Activated CD4-positive, alpha-beta T cell treated with anti-CD3 and anti-CD28 coated beads for 48 hours (primary cell): ENCODE results near the gene PCNA.
A peak's percentile ranks its signal among the peaks of the same experiment; 100 is the strongest.

ENCODE experiments used
- DNase-seq: peaks from one replicate; pipeline ENCODE4 v3.0.0-alpha.2; 2020

Gene PCNA

DNA sequence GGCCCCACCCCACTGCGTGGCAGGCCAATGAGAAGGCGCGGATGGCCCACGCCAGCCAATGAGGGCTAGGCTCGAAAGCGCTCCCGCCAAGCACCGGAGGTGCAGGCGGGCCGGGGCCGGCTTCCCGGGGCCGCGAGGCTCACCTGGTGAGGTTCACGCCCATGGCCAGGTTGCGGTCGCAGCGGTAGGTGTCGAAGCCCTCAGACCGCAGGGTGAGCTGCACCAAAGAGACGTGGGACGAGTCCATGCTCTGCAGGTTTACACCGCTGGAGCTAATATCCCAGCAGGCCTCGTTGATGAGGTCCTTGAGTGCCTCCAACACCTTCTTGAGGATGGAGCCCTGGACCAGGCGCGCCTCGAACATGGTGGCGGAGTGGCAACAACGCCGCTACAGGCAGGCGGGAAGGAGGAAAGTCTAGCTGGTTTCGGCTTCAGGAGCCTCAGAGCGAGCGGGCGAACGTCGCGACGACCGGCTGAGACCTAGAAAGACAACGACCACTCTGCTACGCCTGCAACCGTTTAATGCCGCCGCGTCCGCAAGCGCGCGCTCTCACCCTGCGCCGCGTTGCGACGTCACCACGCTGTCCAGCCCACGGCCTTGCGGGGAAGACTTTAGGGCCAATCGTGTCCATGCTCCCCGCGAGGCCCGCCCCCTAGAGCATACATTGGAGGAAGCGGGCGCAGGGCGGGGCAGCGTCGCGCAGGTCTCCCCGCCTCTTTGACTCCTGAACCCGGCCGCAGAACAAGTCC is at the start of gene PCNA:
Gene PCNA (minus strand): TSS at position 524 of the 750 bp plus-strand sequence. CDS start 160 bp downstream, at position 364.
- peak; percentile 99 for DNase-seq

DNA sequence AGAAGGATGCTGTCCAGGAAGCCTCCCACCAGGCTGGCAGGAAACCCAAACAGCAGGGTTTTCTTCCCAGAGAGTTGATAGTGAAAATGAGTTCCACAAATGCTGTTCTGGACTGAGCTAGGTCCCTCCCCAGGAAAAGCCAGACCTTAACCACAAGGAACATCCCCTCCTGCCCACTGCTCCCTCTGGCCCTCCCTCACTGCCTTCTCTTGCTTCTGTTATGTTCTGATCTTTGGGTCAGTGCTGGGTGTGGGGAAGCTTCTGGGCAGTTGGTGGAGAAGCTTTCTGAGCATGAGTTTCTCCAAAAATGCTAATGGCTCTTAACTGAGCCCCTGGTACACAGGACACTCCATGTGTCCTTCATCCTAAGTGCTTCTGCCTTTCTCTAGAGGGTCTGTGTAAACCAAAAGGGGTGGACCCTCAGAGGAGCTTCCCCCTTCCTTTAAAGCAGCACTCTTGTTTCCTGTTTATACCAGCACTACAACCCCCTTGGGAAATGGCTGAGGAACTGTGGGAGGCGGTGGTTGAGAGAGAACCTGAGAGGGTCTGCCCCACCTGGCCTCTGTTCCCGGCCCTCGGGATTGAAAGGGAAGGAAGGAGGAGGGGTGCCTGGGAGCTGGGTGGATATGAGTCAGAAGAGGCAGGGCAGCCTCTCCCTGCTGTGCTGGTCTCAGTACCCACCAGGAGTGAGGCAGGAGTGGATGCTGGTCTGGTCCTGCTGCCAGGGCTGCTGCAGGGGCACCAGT is 49.1 kb upstream of the PCNA start:
- DNase-seq = no peak

DNA sequence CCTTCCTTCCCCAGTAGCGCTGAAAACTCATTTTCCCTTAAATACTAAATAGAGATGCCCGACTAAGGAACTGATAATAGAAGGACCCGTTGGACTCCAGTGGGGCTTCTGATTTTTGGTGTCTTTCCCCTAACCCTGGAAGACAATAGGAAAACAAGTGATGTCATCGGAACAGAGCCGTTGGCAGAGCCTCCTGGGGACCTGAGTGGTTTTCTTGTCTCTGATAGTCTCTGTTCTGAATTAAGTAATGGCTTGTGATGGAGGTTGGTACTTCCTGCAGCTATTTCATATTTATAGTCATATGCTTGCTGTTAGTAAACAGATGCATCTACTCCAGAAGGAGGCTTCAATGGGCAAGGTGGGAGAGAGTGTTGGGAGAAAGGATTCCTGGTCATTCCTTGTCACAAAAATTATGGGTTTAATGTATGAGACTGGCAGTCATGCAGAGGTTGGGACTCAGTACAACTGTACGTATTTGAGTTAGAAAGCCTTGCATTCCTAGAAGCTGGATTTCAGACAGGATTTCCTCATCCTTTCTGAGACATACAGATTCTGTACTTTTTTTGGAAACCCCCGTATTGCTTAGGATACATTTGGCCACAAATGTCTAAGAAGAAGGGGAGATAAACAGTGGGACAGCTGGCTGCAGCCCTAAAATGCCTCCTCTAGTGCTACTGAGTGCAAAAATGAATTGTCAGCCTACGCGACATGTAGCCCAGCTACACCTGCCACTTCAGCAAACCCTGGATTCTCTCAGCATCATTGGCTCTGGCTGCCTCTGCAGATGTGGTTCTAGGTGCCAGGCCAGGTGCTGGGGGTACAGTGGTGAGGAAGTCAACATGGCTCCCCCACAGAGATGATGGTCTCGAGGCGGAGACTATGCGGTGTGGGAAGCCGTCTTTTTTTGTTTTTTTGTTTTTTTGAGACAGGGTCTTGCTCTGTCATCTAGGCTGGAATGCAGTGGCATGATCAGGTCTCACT is 45.2 kb upstream of the PCNA start:
- no peak for DNase-seq

DNA sequence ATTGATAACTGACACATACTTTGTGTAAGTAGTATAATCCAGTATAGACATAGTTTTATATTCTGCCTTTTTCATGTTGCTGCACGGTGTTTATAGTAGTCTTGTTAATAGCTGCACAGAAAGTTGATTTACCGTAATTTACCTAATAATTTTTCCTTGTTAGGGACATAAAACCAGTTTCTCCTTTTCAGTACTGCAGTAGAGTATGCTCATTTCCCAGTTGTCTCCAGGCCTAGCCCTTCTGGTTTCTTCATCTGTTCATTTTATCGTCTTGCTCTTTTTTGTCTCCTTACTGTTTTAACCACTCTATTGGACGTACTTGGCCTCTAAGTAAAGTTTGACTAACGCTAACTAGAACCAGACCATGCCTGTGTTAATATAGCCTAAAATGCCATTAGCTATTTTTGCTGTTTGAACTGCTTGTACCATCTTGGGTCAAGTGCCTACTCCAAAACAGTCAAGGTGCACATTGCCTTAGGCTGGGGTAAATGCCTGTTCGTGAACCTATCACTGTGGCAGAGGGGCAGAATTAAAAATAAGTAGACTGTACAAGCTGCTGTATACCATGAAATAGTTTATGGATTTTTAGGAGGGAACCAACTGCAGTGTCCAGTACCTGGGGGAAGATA is 41.9 kb upstream of the PCNA start:
- no peak for DNase-seq

DNA sequence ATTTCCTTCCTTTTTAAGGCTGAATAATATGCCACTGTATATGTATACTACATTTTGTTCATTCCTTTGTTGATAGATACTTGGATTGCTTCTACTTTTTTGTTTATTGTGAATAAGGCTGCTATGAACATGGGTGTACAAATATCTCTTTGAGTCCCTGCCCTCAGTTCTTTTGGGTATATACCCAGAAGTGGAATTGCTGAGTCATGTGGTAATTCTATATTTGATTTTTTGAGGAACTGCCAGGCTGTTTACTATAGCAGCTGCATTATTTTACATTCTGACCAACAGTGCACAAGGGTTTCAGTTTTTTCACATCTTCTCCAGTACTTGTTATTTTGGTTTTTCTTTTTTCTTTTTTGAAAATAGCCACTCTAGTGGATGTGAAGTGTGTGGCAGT is 41.1 kb upstream of the PCNA start:
- no peak for DNase-seq

DNA sequence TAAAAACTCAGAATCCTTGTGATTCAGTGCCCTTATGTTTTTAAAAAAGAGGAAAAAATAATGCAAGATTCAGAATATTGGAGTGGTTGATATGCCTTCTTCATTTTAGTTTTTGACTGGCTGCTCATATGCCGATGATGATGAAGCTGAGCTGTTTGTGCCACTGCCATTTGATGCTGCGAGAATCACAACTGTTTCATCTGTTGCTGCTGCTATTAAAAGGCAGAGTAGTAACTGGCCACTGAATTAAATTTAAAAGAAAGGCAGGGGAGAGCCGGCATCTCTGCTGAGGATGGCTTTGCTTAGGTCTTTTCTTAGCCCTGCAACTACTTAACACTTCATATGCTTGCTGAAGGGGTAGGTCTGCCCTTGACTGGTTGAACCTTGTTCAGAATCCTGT is 40.2 kb upstream of the PCNA start:
- DNase-seq = no peak

DNA sequence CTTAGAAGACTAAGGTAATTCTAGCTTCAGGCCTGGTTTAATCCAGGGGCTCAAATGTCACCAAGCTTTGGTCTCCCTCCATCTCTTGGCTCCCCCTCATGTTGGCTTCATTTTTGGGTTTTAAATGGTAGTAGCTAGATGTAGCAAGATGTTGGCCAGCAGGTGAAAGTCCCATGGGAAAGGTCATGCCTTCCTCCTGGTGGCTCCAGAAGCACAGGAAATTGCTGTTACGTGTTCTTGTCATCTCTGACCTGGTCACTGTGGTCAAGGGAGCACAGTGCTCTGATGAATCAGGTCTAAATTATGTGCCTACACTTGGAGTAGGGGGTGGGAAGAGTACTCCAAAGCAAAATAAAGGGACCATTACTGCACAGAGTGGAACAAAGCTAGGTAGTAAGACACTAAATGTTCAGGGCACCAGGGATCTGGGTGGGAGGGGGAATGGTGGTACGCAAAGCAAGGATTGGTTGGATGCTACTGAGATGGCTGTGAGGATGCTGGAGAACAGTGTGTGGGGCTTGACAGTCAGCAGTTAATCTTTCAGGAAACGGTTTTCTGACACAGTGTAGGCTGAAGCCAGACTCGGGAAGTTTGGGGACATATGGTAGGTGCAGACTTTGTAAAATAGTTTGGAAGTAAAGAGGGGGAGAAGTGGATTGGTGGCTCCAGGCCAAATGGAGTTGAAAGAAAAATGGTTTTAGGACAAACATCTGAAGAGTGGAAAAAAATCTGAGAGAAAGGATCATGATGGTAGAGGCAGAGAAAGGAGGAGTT is 37.1 kb upstream of the PCNA start:
- no peak for DNase-seq

DNA sequence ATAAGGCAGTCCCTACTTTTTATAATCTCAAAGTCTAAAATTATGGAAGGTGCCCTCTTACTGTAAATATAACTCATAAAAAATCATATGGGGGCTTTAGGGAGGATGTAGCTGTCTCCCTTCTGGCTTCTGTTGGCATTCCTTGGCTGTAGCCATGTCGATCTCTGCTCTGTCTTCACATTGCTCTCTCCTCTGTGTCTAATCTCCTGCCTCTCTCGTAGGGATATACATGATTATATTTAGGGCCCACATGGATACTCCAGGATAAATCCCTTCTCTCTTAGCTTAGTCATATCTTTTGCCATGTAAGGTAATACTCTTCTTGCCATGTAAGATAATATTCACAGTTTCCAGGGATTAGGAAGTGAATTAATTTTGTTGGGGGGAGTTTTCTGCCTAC is 35.6 kb upstream of the PCNA start:
- DNase-seq = no peak

DNA sequence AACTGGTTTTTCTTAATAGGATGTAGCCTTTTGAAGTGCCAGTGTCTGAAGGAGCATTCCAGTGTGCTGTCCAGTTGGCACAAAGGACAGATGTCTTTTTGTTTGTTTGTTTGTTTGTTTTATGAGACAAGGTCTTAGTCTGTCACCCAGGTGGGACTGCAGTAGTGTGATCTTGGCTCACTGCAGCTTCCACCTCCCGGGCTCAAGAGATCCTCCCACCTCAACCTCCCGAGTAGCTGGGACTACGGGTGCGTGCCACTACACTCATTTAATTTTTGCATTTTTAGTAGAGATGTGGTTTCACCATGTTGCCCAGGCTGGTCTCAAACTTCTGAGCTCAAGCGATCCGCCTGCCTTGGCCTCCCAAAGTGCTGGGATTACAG is 34.8 kb upstream of the PCNA start:
- no peak for DNase-seq

DNA sequence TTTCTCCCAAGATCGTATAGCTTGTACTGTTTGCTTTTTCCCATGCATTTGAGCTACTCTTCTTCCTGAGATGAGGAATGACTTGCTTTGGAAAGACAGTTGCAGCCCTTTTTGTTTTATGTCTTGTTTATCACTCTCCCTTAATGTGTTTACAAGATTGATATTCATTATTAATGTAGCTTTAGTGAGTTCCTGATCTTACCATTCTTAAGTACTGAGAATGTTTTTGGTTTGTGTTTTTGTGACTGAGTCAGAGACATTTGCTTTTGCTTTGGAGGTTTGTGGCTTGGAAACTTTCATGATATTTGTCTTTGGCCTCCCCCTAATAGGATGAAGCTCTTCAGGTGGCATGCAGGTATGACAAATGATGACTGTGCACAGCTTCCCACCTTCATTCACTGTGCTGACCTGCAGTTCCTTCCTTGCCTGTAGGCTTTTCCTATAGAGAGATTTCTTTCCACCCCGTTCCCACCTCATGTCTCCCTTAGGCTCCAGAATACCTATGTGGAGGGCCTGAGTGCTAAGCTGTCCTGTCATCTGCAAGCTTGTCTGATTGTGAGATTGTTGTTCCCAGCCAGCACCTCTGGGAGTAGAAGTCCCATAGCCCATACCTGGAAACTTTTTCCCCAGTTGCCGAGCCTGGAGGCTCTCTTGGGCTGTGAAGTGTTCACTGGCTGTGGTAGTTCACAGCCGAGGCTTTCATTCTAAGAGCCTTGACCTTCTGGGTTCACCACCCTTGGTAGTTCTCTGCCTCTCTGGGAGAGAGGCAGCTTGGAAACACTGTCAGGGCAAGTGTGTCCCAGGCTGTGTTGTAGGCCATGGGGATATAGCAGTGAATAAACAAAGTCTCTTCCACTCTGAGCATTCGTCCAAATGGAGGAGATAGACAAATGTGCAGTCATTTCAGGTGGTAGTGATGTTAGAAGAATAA is 34.1 kb upstream of the PCNA start:
- peak; percentile 10 for DNase-seq

DNA sequence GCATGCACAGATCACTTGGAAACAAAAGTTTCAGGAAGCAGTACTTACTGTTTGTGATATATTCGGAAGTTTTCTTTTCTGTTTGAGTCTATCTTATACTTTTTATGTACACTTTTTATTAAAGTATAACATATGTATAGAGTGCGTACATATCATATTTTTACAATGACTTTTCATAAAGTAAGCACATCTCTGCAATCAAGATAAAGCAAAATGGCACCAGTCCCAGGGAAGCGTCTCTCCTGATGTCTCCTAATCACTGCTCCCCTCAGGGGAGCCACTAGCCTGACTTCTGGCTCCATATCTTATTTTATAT is 33.4 kb upstream of the PCNA start:
- no peak for DNase-seq

DNA sequence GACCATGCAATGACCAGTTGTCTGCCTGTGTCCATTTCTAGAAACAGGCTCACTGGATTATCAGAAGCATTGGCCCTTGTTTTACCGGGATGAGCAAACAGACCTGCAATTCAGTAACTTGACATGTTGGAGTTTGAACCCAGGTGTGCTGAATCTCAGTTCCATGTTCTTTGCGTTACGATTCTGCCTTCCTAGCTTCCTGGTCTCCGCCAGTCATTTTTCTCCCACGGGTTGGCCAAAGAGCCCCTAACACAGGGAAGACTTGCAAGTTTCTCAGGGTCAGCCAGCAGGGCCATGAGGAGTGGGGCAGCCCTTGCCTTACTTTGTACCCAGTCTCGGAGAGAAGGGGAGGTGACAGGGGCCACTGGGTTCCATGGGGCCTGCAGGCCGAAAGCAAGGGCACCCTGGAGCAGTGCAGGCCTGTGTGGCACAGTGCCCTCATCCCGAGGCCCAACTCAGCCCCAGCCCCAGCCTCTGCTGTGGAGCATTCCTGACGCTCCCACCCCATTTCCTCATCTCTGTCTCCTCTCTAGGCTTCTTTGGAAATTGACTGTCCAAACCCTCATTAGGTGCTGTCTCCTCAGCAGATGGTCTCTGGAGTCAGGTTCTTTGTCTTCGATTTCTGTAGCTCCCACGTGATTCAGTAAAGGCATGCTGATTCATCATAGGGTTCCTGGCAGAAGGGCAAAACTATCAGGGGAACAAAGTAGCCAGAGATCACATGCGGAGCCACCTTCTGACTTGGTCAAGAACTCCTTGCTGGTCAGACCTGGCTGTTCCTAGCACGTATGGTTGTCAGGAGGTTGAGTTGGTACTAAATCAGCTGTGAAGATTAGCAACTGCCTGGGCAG is 30.7 kb upstream of the PCNA start:
- DNase-seq = no peak

DNA sequence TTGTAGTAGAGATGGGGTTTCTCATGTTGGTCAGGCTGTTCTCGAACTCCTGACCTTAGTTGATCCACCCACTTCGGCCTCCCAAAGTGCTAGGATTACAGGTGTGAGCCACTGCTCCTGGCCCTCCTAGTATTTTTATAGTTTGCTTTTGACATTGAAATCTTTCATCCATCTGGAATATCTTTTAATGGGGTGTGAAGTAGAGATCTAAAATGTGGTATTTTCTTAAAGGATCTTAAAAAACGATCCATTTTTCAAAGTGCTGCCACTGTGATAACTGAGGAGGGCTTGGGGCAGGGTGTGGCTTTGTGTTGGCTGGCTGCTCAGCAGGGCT is 30.1 kb upstream of the PCNA start:
- no peak for DNase-seq

DNA sequence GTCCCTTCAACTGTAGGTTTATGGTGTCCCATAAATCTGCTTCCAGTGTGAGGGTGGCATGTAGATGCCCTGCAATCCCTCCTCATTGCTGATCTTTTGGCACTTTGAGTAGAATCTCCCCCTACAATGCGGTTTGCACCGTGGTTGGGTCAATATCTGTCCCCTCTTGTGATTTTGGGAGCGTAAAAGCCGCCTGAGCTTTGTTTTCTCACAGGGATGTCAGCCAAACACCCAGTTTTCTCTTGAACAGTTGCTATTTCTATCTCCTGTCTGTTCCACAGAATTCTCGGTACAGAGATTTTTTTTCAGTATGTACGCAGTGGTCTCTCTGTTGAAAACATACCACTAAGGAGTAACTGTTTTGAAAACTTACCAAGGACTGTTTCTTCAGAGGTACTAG is 28.8 kb upstream of the PCNA start:
- no peak for DNase-seq

DNA sequence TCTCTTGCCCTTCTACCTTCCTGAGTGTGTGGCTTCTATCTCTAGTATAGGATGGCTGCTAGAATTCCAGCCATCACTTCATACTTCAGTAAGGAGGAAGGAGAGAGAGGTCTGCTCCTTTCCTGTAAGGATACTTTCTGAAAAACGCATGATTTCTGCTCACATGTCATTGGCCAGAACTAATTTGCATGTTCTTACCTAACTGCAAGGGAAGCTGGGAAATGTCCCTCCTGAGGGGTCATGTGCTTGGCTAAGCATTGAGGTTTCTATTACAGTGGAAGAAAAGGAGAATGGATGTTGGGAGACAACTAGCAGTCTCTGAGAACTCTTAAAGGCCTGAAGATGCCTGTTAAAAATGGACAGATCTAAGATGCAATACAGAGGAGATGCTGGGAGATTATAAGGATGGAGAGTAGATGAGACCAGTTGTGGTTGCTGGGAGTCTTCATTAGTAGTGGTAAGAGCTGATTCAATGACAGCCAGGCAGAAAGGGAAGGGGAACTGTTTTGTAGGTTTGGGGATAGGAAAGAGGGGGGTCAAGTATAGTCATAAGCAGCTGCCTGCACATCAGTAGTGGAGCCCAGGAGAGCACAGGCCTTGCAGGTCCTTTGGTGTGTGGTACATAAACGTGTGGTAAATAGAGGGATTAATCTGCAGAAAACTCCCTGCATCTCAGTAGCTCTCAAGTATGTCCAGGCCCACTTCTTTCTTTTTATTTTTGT is 27.3 kb upstream of the PCNA start:
- no peak for DNase-seq

DNA sequence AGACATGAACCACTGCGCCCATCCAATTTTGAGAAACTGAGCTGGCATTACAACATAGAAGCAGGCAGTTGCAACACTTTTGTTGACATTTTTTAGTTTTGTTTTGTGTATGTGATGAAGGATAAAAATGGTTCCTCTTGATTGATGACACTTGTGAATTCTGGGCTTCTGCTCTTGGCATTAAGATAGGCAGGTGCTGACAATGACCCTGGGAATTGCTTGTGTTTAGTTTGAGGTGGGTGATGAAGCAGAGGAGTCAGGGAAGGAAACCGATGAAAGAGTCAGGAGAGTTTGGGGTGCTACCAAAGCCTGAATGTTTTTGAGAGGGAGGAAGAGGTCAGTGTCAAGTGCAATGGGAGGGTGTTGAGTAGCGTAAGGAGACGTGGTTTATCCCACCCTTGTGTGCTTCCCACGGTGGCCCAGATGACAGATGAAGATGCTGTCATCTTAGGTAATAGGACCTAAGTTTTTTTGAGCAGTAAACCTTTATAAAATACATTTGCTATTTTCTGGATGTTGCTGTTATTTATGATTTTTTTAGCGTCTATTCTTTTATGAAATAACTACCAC is 26.4 kb upstream of the PCNA start:
- no peak for DNase-seq

DNA sequence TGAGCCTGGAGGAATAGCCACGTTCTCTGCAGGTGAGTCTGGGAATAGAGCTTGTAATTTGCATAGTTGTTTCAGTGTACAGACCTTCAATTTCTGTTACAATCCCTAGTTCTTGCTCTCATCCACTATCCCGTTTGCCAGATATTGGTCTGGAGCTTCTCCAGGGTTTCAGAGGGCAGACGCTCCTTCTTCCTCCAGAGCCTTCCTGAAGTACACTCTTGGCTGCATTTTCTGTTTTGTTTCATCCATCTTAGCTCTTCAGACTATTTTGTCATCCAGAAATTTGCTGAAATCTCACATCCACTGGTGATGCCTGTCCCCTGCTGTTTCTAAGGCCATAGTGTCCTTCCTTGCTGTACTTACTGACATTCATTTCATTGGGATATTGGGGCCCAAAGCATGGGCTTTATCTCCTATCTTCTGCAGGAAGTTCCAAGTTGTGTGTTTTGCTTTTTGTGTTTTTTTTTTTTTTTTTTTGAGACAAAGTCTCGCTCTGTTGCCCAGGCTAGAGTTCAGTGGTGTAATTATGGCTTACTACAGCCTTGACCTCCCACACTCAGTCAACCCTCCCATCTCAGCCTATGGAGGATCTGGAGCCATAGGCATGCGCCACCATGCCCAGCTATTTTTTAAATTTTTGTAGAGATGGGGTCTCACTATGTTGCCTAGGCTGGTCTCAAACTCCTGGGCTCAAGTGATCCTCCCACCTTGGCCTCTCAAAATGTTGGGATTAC is 25.8 kb upstream of the PCNA start:
- no peak for DNase-seq

DNA sequence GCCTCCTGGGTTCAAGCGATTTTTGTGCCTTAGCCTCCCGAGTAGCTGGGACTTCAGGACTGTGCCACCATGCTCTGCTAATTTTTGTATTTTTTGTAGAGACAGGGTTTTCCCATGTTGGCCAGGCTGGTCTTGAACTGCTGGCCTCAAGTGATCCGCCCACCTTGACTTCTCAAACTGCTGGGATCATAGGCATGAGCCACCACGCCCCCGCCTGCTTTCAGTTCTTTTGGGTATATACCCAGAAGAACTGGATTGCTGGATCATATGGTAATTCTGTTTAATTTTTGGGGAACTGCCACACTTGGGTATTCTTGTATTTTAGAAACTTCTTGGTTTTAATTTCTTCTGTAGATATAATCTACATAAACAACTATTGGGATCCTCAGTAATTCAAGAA is 24.1 kb upstream of the PCNA start:
- DNase-seq = peak; percentile 45

DNA sequence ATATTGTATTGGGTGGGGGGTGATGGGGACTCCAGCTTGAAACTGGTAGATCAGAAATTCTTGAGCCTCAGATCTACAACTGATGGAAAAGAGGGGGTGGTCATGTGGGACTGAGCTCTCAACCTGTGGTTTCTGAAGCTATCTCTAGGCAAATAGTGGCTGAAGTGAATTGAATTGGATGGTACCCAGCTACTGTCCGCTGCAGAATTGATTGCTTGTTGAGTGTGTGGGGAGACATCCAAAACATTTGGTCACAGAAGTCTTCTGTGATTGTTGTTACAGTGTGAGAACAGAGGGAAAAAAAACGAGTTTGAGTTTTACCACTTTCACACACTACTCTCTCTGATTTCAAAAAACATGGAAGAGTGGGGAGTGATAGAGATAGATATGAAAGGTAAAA is 21.9 kb upstream of the PCNA start:
- DNase-seq = no peak
